ENCODE measurements around the gene SEC62.

SEC62 gene

DNA sequence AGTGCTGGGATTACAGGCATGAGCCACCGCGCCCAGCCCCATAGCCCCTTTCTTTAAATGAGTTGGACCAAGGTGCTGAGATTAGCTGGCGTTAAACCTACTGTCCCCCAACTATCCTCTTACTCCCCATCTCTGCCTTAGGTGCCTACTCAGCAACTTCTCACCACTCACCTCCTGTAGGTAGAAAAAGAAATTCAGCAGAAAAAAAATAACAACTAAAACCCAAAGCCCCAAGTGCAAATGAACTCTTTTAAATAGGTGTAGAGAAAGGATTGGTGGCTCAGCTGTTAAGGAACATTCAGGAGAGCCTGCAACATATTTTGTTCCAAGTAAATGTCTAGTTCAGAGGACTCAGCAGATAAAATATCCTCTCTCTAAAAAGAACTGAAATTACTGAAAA is 35.8 kb upstream of the SEC62 start:
- Histone ChIP-seq H3K27me3 (ENCODE audit: insufficient read depth, low read depth) (no peaks in the 10 kb centered on the region), H3K9ac (no peak overlapping the region), H3K4me3 (IDR thresholded peaks at IDR 0.05; ENCODE audit: insufficient read depth, low read depth, low read length) (no peak overlapping the region), H4K20me1 (ENCODE audit: insufficient read depth) (no peaks in the 10 kb centered on the region), H3K27ac (no peak overlapping the region), H3K4me2 (no peak overlapping the region), H2AFZ (ENCODE audit: low read depth) (no peak overlapping the region), H3K4me1 (ENCODE audit: low read depth, poor library complexity, severe bottlenecking) (peaks cover 5% of the 10 kb centered on the region), H3K36me3 (ENCODE audit: insufficient read depth) (no peaks in the 10 kb centered on the region), H3K79me2 (ENCODE audit: insufficient read depth, low read depth) (no peaks in the 10 kb centered on the region)
- TF ChIP-seq CTCF (conservative IDR thresholded peaks at IDR 0.05; ENCODE audit: low read depth, low read length): no peak

DNA sequence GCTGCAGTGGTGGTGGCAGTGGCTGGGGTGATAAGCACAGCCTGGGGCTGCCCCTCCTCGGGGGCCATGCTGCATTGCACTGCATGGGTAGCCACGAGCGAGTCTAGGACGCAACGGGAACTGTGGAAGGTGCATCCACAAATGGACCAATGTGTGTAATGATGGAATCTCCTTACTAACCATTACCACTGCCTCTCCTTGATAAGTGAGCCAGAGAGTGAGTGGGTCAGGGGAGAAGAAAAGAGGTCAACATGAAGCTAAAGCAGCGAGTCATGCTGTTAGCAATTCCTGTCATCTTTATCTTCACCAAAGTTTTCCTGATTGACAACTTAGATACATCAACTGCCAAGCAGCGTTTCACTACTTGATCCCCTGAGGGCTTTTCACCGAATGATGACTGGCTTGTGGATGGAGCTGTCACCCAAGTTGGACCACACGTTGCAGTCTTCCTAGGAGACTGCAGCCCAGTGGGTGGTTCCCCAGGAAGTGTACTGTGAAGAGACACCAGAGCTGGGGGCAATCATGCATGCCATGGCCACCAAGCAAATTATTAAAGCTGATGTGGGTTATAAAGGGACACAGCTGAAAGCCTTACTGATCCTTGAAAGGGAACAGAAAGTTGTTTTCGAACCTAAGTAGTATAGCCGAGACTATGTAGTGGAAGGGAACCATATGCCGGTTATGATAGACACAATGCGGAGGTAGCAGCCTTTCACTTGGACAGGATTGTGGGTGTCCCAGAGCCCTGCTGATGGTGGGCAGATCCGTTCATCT is 34.7 kb upstream of the SEC62 start:
- no peaks in the 10 kb centered on the region for H3K36me3 ChIP-seq (ENCODE audit: insufficient read depth)
- no peaks in the 10 kb centered on the region for H4K20me1 ChIP-seq (ENCODE audit: insufficient read depth)
- TF ChIP-seq CTCF (conservative IDR thresholded peaks at IDR 0.05; ENCODE audit: low read depth, low read length): no peak
- no peaks in the 10 kb centered on the region for H3K27me3 ChIP-seq (ENCODE audit: insufficient read depth, low read depth)
- H3K9ac ChIP-seq: no peak overlapping the region
- no peak overlapping the region for H3K4me3 ChIP-seq (IDR thresholded peaks at IDR 0.05; ENCODE audit: insufficient read depth, low read depth, low read length)
- no peak overlapping the region for H3K4me2 ChIP-seq
- no peak overlapping the region for H2AFZ ChIP-seq (ENCODE audit: low read depth)
- H3K4me1 ChIP-seq (ENCODE audit: low read depth, poor library complexity, severe bottlenecking): peaks cover 5% of the 10 kb centered on the region
- no peaks in the 10 kb centered on the region for H3K79me2 ChIP-seq (ENCODE audit: insufficient read depth, low read depth)
- no peak overlapping the region for H3K27ac ChIP-seq

DNA sequence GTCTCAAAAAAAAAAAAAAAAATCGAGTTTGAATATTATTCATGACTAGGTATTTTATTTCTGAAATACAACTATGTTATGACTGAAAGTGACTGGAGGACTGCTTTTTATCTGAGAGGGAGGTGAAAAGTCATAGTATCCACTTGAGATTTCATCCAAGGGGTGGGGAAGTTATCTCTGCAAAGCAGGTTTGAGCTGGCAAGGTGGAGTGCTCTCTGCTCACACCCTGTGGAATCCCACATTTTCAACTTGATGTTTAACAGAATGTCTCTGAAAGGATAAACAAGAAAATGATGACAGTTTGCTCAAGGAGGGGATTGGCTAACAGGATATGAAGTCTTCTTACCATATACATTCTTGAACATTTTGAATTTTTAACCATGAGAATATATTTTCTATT is 27.3 kb upstream of the SEC62 start:
- Histone ChIP-seq H3K4me3 (IDR thresholded peaks at IDR 0.05; ENCODE audit: insufficient read depth, low read depth, low read length) (no peak overlapping the region), H3K27ac (no peak overlapping the region), H4K20me1 (ENCODE audit: insufficient read depth) (no peaks in the 10 kb centered on the region), H3K36me3 (ENCODE audit: insufficient read depth) (no peaks in the 10 kb centered on the region), H3K79me2 (ENCODE audit: insufficient read depth, low read depth) (no peaks in the 10 kb centered on the region), H3K27me3 (ENCODE audit: insufficient read depth, low read depth) (no peaks in the 10 kb centered on the region), H3K4me1 (ENCODE audit: low read depth, poor library complexity, severe bottlenecking) (peaks cover 42% of the 10 kb centered on the region), H3K9ac (no peak overlapping the region), H2AFZ (ENCODE audit: low read depth) (no peak overlapping the region), H3K4me2 (peak overlapping the region; percentile 59; the same call in 1 of the 2 replicates)
- TF ChIP-seq CTCF (conservative IDR thresholded peaks at IDR 0.05; ENCODE audit: low read depth, low read length): no peak

GRCh38 chr3:169939751-169940150 is 26.9 kb upstream of the SEC62 start:
- Histone ChIP-seq H2AFZ (ENCODE audit: low read depth) (peak overlapping the region; percentile 49; the same call in 1 of the 2 replicates), H4K20me1 (ENCODE audit: insufficient read depth) (no peaks in the 10 kb centered on the region), H3K27ac (0 out of 2 replicates have a peak overlapping the region, but pooled peaks have one; percentile 30), H3K4me1 (ENCODE audit: low read depth, poor library complexity, severe bottlenecking) (peaks cover 42% of the 10 kb centered on the region), H3K79me2 (ENCODE audit: insufficient read depth, low read depth) (no peaks in the 10 kb centered on the region), H3K4me3 (IDR thresholded peaks at IDR 0.05; ENCODE audit: insufficient read depth, low read depth, low read length) (no peak overlapping the region), H3K27me3 (ENCODE audit: insufficient read depth, low read depth) (no peaks in the 10 kb centered on the region), H3K9ac (no peak overlapping the region), H3K4me2 (peak overlapping the region; percentile 59), H3K36me3 (ENCODE audit: insufficient read depth) (no peaks in the 10 kb centered on the region)
- no peak for TF ChIP-seq CTCF (conservative IDR thresholded peaks at IDR 0.05; ENCODE audit: low read depth, low read length)
